HL-60/S4 treated with phorbol 12-myristate 13-acetate at 8.2 ng/mL for 4 days and 3 days (cell line): ENCODE data around the gene ADAMTS17.

Experiments used
- in situ Hi-C: fragments of 300-500 bp; cut with MboI; formaldehyde crosslinking; loops from 2 replicates; pipeline ENCODE4 v1.15.0; 2022; ENCODE audit warnings: low sequenced_read_pairs

ADAMTS17 gene

GRCh38 chr15:100186366-100186765 lies 155.4 kb downstream of the ADAMTS17 start:
- in situ Hi-C loops = no loop called here

- in situ Hi-C loops = no loop called here
Observed at GRCh38 chr15:100183921-100184495, 157.8 kb downstream of the ADAMTS17 start.

GRCh38 chr15:100180921-100181320 lies 160.9 kb downstream of the ADAMTS17 start:
- in situ Hi-C loops = no loop called here

GRCh38 chr15:100175406-100176114 lies 166.2 kb downstream of the ADAMTS17 start:
- in situ Hi-C loops = no loop called here

GRCh38 chr15:100174904-100175275 lies 166.9 kb downstream of the ADAMTS17 start:
- in situ Hi-C loops = no loop called here

- in situ Hi-C loops = no loop called here
Observed at GRCh38 chr15:100174159-100174903, 167.4 kb downstream of the ADAMTS17 start.

GRCh38 chr15:100172356-100173024 lies 169.3 kb downstream of the ADAMTS17 start:
- in situ Hi-C loops = no loop called here

GRCh38 chr15:100171411-100171810 lies 170.4 kb downstream of the ADAMTS17 start:
- in situ Hi-C loops = no loop called here

- in situ Hi-C loops = no loop called here
Observed at GRCh38 chr15:100170291-100171210, 171.2 kb downstream of the ADAMTS17 start.

GRCh38 chr15:100169615-100170290 lies 172.0 kb downstream of the ADAMTS17 start:
- in situ Hi-C loops = no loop called here

GRCh38 chr15:100168787-100169186 lies 173.0 kb downstream of the ADAMTS17 start:
- in situ Hi-C loops = no loop called here

- in situ Hi-C loops = no loop called here
Observed at GRCh38 chr15:100167884-100168375, 173.8 kb downstream of the ADAMTS17 start.

GRCh38 chr15:100166313-100166712 lies 175.5 kb downstream of the ADAMTS17 start:
- in situ Hi-C loops = no loop called here

- in situ Hi-C loops = no loop called here
Observed at GRCh38 chr15:100163961-100164360, 177.8 kb downstream of the ADAMTS17 start.

- in situ Hi-C loops = no loop called here
Observed at GRCh38 chr15:100160953-100161352, 180.8 kb downstream of the ADAMTS17 start.

- in situ Hi-C loops = no loop called here
Observed at GRCh38 chr15:100159436-100159835, 182.3 kb downstream of the ADAMTS17 start.

GRCh38 chr15:100158356-100158755 lies 183.4 kb downstream of the ADAMTS17 start:
- in situ Hi-C loops = no loop called here

GRCh38 chr15:100156201-100156600 lies 185.6 kb downstream of the ADAMTS17 start:
- in situ Hi-C loops = no loop called here

GRCh38 chr15:100154338-100154737 lies 187.4 kb downstream of the ADAMTS17 start:
- in situ Hi-C loops = no loop called here

- in situ Hi-C loops = no loop called here
Observed at GRCh38 chr15:100152463-100152862, 189.3 kb downstream of the ADAMTS17 start.
